Heart left ventricle (tissue), 16 donors: ENCODE measurements around the gene DRD1. TPM values are rescaled to one million over a fixed set of nuclear protein-coding genes. Genes with fewer than 3 reads are reported as not detected.

Source experiments
- ATAC-seq, 4 donors: fragments of 200-7000 bp; cut with Tn5 transposase; one replicate each; pipeline ENCODE4 v1.9.1; 2020 to 2022; ENCODE audit warnings: moderate library complexity in 4 of 4, mild to moderate bottlenecking in 3 of 4, moderate number of reproducible peaks in 1 of 4
- DNase-seq, 5 donors: peaks; one replicate each; pipeline ENCODE4 v3.0.0-alpha.2; 2020
- H3K27ac ChIP-seq, 12 donors: fragments of 200-600 bp; sonication (generic) in 4 of 12; one replicate each; pipeline versions ENCODE4 v1.5.0 to v1.8.0; 2016 to 2022; ENCODE audit warnings: mild to moderate bottlenecking in 2 of 12
- H3K27me3 ChIP-seq, 9 donors: fragments of 200-600 bp; sonication (generic) in 2 of 9; one replicate each; pipeline versions ENCODE4 v1.5.1 to v1.8.0; 2016 to 2022; ENCODE audit warnings: mild to moderate bottlenecking in 3 of 9
- H3K36me3 ChIP-seq, 9 donors: fragments of 200-600 bp; sonication (generic) in 2 of 9; one replicate each; pipeline versions ENCODE4 v1.5.0 to v1.8.0; 2018 to 2022; ENCODE audit warnings: mild to moderate bottlenecking in 2 of 9
- H3K4me1 ChIP-seq, 12 donors: fragments of 200-600 bp; sonication (generic) in 4 of 12; one replicate each; pipeline versions ENCODE4 v1.5.0 to v1.8.0; 2016 to 2022; ENCODE audit warnings: mild to moderate bottlenecking in 3 of 12
- H3K4me3 ChIP-seq, 12 donors: fragments of 200-600 bp; sonication (generic) in 4 of 12; one replicate each; pipeline versions ENCODE4 v1.5.0 to v1.8.0; 2017 to 2022; ENCODE audit warnings: mild to moderate bottlenecking in 9 of 12, moderate library complexity in 4 of 12
- H3K9me3 ChIP-seq, 12 donors: fragments of 200-600 bp; sonication (generic) in 4 of 12; one replicate each; pipeline versions ENCODE4 v1.5.0 to v1.8.0; 2016 to 2022; ENCODE audit warnings: mild to moderate bottlenecking in 1 of 12
- POLR2A ChIP-seq, 2 donors: fragments of 450-650 bp; IDR thresholded peaks; one replicate each; pipeline ENCODE4 v1.6.1; 2017; ENCODE audit warnings: antibody characterized with exemption in 2 of 2, mild to moderate bottlenecking in 2 of 2, moderate library complexity in 2 of 2
- WGBS, 4 donors: extraction: QIAGEN DNeasy Blood & Tissue Kit in 2 of 4; methylation state at CpG; one replicate each; pipeline versions ENCODE4 v1.1.5 to v1.1.7; 2013 to 2018; 5-methylcytosine and 5-hydroxymethylcytosine counted together
- intact Hi-C, 10 donors: fragments of 100-400 bp; cut with DNase I; formaldehyde crosslinking; loops; one replicate each; pipeline versions ENCODE4 v1.11.1 to v1.14.2; 2022
- polyA plus RNA-seq, 2 donors: library from polyadenylated mRNA; stranded (reverse); fragments of 200-250 nt; gene quantifications; one replicate each; pipeline ENCODE4 v1.2.3, GENCODE V29; 2013
- total RNA-seq, 9 donors: library from RNA; depleted of rRNA in 2 of 9; stranded (reverse); fragments of >200 nt in 2 of 9; fragmentation: NEBNext Ultra II Directional in 3 of 9; extraction: Animal tissue kit (Norgen Biotek cat#: 25700) in 3 of 9; gene quantifications; one replicate each; pipeline versions ENCODE4 v1.1.0 to v1.2.4, GENCODE V29; 2016 to 2023
- TF ChIP-seq, protein P1 (sequence below), 12 donors: fragments of 200-600 bp; sonication (generic) in 4 of 12; IDR thresholded peaks; one replicate each; pipeline versions ENCODE4 v1.5.0 to v1.8.0; 2018 to 2022; ENCODE audit warnings: antibody characterized with exemption in 12 of 12, mild to moderate bottlenecking in 5 of 12
- donor health status: ischemic (EF 13 %, LVEDD 7.1; RV severe dilation, severe dysfunction).
- donor health status: healthy with polysubstance abuse.
- donor health status: DM: no; HTN: yes; CAD: no.
- donor health status: DM: no; HTN: no; CAD: no.
- donor health status: ischemic (EF 25% LVEDD 6.9; RV normal size, moderate dysfunction).
- donor health status: ischemic (EF 25% LVEDD 5.7; RV mildly dilated, moderate dysfunction).
- donor health status: healthy.
- donor health status: DM: yes; HTN: yes; CAD: no.
- donor health status: ischemic (EF 35%, LVEDD 5.7; RV mildly dilated, moderate dysfunction).
- donor health status: nonischemic (EF 11% LVEDD 7.7; RV severe dilation, severe dysfunction).
- donor health status: DM: yes; HTN: yes; CAD: no.
- donor health status: PGD.
- donor health status: ischemic (EF 29% LVEDD 5.4; RV normal size, mild dysfunction).
- donor health status: nonischemic (EF 23%, LVEDD 6.1; RV moderate dilation, normal function).

Gene DRD1
- total and polyA plus RNA-seq, 11 donors = 0.07 to 0.11 (median 0.10) TPM; not detected in 8

DNA sequence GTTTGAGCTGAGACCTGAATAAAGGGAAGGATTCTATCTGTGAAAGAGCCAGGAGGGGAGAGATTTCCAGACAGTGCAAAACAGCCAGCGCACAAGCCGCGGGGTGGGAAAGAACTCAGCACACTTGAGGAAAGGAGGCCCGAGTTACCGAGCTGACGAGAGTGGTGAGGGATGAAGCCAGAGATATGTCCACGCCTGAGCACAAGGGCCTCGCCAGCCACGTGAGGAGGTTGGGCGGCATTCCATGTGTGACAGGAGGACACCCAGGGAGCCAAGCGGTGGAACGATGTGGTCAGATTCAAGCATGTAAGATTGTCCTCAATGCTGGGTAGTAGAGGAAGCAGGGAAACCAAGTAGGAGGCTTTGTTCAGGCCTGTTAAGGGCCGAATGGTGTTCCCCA, 17.4 kb upstream of the DRD1 start:
- WGBS, 4 donors = 78 to 84% (median 81%) methylated on average over 13 of the region's 13 CpGs
- peaks cover 0 to 2% (median 0%) of the 10 kb centered on the region in 12 donors for H3K4me1 ChIP-seq
- ATAC-seq = no peak

DNA sequence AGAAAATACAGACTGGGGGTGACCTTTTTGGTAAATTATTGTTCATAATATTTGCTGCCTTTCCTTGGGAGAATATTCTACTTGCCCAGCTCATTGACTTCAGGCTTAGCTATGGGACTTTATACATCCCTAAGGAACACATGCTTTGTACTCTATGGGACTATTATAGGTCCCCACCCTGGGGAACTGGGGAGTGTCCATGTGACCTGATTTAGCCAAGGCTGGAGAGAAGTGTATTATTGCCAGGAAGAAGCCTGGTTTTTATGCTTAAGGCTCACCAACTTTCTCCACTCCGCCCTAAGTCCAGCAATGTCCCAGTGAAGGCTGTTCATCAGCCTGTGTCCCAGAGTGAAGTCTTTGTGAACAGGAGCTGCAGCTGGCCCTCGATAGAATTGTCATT, 16.6 kb upstream of the DRD1 start:
- Histone ChIP-seq H3K4me1 (no peaks in the 10 kb centered on the region), H3K27ac (no peak overlapping the region), H3K4me3 (no peak overlapping the region), H3K36me3 (no peaks in the 10 kb centered on the region), H3K9me3 (no peaks in the 10 kb centered on the region), H3K27me3 (peaks cover 0 to 23% (median 7%) of the 10 kb centered on the region in 9 donors)
- intact Hi-C loops = loop anchor here in 2 of 10 donors (5.0 kb wide), 1 partner anchor 508 kb away; no protein-coding TSS in a partner anchor
- DNase-seq (no peak), ATAC-seq (no peak)
- 78 to 100% (median 83%) methylated on average over 1 to 2 of the region's 2 CpGs for WGBS, 4 donors
- TF ChIP-seq POLR2A (IDR thresholded peaks at IDR 0.05) = no peak
- TF ChIP-seq, protein P1, sequence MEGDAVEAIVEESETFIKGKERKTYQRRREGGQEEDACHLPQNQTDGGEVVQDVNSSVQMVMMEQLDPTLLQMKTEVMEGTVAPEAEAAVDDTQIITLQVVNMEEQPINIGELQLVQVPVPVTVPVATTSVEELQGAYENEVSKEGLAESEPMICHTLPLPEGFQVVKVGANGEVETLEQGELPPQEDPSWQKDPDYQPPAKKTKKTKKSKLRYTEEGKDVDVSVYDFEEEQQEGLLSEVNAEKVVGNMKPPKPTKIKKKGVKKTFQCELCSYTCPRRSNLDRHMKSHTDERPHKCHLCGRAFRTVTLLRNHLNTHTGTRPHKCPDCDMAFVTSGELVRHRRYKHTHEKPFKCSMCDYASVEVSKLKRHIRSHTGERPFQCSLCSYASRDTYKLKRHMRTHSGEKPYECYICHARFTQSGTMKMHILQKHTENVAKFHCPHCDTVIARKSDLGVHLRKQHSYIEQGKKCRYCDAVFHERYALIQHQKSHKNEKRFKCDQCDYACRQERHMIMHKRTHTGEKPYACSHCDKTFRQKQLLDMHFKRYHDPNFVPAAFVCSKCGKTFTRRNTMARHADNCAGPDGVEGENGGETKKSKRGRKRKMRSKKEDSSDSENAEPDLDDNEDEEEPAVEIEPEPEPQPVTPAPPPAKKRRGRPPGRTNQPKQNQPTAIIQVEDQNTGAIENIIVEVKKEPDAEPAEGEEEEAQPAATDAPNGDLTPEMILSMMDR (IDR thresholded peaks at IDR 0.05) = no peak

More for the DNA sequence above, 17.4 kb upstream of the DRD1 start:
- H3K27me3 ChIP-seq = peaks cover 0 to 17% (median 4%) of the 10 kb centered on the region in 9 donors
- no peaks in the 10 kb centered on the region for H3K36me3 ChIP-seq
- intact Hi-C loops = loop anchor here in 2 of 10 donors (5.0 kb wide), 1 partner anchor 509 kb away; no protein-coding TSS in a partner anchor
- TF ChIP-seq, protein P1 (IDR thresholded peaks at IDR 0.05) = no peak
- TF ChIP-seq POLR2A (IDR thresholded peaks at IDR 0.05) = no peak
- no peaks in the 10 kb centered on the region for H3K9me3 ChIP-seq
- H3K4me3 ChIP-seq = no peak overlapping the region
- H3K27ac ChIP-seq = no peak overlapping the region
- no peak for DNase-seq

DNA sequence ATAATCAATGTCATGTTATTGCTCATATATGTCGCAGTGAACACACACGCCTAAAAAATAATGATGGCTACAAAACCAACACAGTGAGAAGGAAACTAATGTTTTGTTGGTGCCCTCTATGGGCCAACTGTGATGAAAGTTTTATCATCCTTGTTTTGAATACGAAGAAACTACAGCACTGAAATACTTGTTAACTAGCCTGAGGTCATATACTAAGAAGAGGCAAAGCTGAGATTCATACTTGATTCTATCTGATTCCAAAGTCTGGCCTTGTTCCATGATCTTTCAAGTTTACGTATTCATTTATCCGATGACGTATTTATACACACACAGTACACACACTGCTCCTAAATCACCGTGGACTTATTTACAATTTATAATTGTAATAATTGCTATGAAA, 16.1 kb upstream of the DRD1 start:
- no peaks in the 10 kb centered on the region for H3K36me3 ChIP-seq
- peaks cover 0 to 26% (median 9%) of the 10 kb centered on the region in 9 donors for H3K27me3 ChIP-seq
- no peak overlapping the region for H3K4me3 ChIP-seq
- WGBS, 4 donors = 55 to 61% (median 59%) methylated on average over 7 of the region's 7 CpGs
- no peaks in the 10 kb centered on the region for H3K4me1 ChIP-seq
- intact Hi-C loops = loop anchor here in 2 of 10 donors (5.0 kb wide), 1 partner anchor 508 kb away; no protein-coding TSS in a partner anchor
- TF ChIP-seq POLR2A (IDR thresholded peaks at IDR 0.05) = no peak
- TF ChIP-seq, protein P1 (IDR thresholded peaks at IDR 0.05) = peak in 7 of 12 donors; percentile 20 to 53 (median 37)
- no peak for ATAC-seq
- no peak for DNase-seq
- no peaks in the 10 kb centered on the region for H3K9me3 ChIP-seq
- no peak overlapping the region for H3K27ac ChIP-seq

DNA sequence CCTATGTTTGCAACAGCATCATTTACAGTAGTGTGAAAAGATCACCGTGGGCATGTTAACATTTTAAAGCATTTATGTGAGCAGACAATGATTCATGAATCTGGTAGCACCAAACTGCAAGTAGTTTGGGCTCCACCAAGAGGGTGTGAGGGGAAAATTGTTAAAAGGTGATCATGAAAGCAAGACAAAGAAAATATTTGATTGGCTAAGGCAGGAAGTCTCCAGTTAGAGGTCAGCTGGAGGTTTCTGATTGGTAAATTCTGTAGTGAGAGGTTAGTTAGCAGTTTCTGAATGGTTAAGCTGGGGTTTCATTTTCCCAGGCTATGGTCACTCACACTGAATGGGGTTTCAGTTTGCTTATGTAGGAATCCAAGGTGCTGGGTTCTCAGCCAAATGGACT, 13.5 kb upstream of the DRD1 start:
- no peak for TF ChIP-seq POLR2A (IDR thresholded peaks at IDR 0.05)
- TF ChIP-seq, protein P1 (IDR thresholded peaks at IDR 0.05) = no peak
- no peaks in the 10 kb centered on the region for H3K4me1 ChIP-seq
- H3K27ac ChIP-seq = no peak overlapping the region
- WGBS, 4 donors = 73 to 87% (median 85%) methylated on average over 1 of the region's 1 CpG
- peaks cover 0 to 51% (median 12%) of the 10 kb centered on the region in 9 donors for H3K27me3 ChIP-seq
- intact Hi-C loops = no loop called here
- no peak overlapping the region for H3K4me3 ChIP-seq
- no peaks in the 10 kb centered on the region for H3K9me3 ChIP-seq
- no peak for ATAC-seq
- H3K36me3 ChIP-seq = no peaks in the 10 kb centered on the region
- no peak for DNase-seq
